HG03175 (cell line): ENCODE data around the gene TUBA1C.

Experiments used
- ATAC-seq: cut with Tn5 transposase; IDR thresholded peaks from one replicate; pipeline ENCODE4 v1.9.1; 2021; ENCODE audit warnings: mild to moderate bottlenecking, moderate library complexity; ENCODE audit not compliant: unreplicated experiment

The TUBA1C gene

GRCh38 chr12:49264873-49265792, at the start of gene TUBA1C:
Gene TUBA1C (plus strand): TSS chr12:49265082. CDS start chr12:49265182, 100 bp downstream.
- ATAC-seq, result peak; percentile 89

GRCh38 chr12:49219417-49220026, 45.4 kb upstream of the TUBA1C start:
- ATAC-seq, result no peak

- ATAC-seq, result no peak
Measured at GRCh38 chr12:49220972-49221371, 43.9 kb upstream of the TUBA1C start.

DNA sequence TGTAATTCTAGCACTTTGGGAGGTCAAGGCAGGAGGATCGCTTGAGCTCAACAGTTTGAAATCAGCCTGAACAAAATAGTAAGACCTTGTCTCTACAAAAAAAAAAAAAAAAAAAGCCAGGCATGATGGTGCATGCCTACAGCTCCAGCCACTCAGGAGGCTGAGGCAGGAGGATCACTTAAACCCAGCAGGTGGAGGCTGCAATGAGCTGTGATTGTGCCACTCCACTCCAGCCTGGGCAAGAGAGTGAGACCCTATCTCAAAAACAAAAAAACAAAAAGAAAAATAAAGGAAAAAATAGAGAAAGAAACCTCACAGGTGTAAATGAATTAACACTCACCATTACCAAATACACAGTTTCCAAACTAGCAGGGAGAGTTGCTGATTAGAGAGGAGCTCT, 41.8 kb upstream of the TUBA1C start:
- no peak for ATAC-seq

DNA sequence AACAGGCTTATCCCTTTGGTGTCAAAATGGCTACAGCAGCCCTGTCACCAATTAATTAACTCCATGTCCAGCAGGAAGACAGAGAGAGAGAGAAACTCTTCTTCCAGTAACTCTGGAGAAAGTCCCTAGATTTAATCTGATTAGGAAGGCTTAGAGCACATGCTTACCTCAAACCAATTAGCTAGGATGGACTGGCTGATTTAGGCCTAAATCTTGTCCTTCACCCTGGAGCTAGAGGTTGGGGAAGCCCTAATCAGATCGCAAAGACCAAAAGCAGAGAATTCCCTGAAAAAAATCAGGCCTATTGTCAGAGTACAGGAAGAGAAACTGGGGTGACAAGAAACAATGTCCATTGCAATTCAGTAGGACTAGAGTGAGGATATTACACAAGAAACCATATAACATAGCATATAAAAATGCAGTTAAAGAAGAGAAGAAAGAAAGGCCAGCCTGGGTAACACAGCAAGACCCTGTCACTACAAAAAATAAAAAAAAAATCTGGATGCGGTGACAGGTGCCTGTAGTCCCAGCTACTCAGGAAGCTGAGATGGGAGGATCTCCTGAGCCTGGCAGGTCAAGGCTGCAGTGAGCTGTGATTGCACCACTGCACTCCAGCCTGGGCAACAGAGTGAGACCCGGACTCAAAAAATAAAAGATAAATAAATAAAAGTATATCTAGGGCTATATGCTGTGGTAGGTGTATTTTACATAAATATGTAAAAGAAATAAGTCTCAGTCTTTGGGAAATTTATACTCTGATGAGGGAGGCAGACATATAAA, 41.1 kb upstream of the TUBA1C start:
- ATAC-seq, result no peak

- ATAC-seq, result no peak
Measured at GRCh38 chr12:49225576-49226166, 39.2 kb upstream of the TUBA1C start.

DNA sequence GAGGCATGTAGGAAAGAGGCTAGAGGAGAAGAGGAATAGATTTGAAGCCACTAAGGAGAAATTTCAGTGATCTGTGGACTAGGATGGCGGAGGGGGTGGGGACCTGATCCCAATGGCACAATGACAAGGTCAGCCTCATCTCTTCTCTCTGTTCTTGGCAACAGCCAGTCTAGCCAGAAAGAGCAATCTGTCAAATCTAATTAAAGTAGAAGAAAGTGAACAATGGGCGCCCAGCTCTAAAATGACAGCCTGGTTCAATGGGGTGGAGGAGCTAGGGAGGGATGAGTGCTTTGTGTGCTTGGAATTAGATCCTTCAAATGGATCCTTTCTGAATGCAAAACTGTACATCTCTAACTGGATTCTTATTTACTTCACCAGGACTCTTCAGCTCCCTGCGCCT, 37.2 kb upstream of the TUBA1C start:
- no peak for ATAC-seq

DNA sequence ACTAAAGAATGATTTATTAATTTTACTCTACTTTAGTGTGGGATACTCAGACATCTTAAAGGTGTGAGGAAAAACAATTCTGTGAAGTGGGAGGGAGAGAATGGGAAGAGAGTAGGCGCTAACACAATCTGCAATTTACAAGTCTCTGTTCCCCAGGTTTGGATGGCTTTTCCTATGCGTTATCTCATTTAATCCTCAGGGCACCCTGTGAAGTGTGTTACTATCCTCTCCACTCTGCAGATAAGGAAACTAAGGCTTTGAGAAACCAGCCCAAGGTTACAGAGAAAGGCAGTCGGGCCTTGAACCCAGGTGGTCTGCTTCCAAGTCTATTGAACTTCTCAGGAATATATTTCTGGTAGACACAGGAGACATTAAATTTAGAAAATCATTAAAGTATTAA, 36.2 kb upstream of the TUBA1C start:
- no peak for ATAC-seq

DNA sequence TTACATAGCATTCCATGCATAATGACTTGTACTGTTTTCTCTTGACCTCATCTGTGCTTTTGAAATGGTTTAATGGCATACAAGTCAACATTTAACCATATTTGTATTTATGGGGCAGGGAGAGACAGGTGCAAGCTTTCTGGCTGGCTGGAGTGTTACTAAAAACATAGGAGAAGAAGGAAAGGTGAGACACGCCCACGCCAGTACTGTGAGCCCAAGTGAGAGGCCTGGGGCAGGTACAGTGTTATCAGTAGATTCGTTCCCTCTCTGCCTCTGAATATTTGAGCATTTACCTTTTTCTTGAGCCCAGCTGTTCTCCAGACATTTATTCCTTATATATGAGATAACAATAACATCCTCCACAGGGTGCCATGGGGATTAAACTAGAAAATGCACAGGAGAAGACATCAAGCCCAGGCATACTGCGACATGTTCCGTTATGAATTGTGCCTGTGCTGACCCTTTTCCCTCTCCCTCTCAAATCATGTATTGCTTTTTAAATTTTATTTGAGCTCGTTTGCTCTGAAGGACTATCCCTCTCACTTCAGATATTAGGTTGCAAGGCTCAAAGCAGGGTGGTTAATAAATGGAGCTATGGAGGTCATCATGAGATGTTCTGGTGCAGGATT, 34.6 kb upstream of the TUBA1C start:
- no peak for ATAC-seq

- ATAC-seq, result no peak
Measured at GRCh38 chr12:49230805-49231194, 34.1 kb upstream of the TUBA1C start.

GRCh38 chr12:49231878-49232655, 32.8 kb upstream of the TUBA1C start:
- no peak for ATAC-seq

DNA sequence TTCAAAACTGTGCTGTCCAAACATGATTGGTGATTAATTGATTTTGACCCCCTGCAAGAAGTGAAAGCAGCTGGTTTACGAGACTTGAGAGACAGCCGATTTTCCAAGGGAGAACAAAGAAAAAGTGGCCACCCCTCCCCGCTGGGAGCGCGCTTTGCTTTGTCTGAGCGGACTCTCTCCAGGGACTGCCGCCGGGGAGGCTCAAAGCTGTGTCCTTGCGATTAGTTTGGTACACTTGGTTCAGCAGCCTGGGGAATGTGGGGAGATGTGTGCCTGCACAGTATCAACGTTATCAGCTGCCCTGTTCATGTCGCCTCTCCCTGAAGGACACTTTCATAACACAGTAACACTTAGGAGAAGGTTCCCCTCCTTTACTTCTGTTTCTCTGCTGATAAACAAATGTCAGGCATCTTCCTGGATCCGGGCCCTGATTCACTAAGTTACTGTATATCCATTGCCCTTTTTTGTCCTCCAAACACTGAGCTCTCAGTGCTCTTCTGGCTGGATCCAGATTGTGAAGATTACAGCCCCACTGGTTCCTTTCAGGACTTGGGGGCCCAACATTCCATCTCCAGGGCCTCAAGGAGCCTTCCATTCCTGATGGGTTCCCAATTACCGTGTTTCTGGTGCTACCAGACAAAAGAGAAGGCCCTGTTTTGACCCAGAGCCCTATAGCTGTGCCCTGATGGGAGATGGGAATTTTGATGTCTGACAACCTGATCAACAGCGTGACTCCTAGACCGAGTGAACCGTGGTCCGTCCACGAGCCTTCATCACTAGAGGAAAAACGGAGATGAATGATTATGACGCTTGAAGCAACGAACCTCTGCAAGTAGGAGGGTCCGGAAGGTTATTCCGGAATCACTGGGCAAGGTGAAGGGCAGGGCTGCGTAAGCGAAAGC, 31.7 kb upstream of the TUBA1C start:
- ATAC-seq, result no peak

GRCh38 chr12:49233842-49234526, 30.9 kb upstream of the TUBA1C start:
- no peak for ATAC-seq

- ATAC-seq, result no peak
Measured at GRCh38 chr12:49236423-49236822, 28.5 kb upstream of the TUBA1C start.

DNA sequence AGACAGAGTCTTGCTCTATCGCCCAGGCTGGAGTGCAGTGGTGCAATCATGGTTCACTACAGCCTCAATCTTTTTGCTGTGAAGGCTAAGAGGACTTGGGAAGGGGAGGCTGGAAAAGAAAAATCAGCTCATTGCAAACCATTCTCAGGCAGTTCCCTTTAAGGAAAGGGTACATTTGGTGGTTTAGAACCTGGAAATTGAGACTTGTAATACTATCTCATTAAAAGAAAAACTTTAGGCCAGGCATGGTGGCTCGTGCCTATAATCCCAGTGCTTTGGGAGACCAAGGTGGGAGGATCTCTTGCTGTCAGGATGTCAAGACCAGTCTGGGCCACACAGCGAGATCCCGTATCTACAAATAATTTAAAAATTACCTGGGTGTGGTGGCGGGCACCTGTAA, 21.3 kb upstream of the TUBA1C start:
- no peak for ATAC-seq

GRCh38 chr12:49244176-49244575, 20.7 kb upstream of the TUBA1C start:
- no peak for ATAC-seq

DNA sequence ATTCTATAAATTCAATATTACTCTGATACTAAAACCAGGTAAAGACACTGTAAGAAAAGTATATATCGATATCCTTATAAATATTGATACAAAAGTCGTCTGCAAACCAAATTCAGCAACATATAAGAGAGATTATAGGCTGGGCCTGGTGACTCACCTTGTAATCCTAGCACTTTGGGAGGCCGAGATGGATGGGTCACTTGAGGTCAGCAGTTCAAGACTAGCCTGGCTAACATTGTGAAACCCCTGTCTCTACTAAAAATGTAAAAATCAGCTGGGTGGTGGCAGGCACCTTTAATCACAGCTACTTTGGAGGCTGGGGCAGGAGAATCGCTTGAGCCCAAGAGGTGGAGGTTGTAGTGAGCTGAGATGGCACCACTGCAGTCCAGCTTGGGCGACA, 13.5 kb upstream of the TUBA1C start:
- ATAC-seq, result no peak

DNA sequence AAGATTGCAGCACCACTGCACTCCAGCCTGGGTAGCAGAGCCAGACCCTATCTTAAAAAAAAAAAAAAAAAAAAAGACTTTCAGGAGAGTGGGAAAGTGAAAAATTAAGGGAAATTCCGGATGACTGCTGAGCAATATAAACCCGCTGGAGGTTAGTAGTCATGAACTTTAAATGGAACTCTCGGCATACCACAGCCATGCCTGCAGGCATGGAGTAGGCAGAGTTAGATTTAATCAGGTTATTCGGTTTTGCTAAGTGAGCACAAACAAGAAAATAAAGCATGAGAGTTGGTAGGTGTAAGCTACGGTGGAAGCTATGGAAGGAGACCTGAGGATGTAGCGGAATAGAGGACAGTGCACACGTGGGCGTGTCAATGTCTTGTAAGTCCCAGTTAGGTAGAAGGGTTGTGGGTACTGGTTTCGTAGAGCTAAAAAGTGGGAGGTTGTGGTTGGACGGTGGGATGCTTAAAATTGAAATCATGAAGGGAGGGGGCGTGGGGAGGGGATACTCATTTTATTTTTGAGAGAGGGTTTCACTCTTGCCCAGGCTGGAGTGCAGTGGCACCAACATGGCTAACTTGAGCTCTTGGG, 11.8 kb upstream of the TUBA1C start:
- ATAC-seq, result no peak
